ENCODE data around the gene HYPK.

GRCh38 chr15:43777267-43777914, 23.0 kb upstream of the HYPK start:
- TF ChIP-seq POLR2A (IDR thresholded peaks at IDR 0.05; ENCODE audit: low read length) = peak; percentile 78
- no peak for TF ChIP-seq GATA1 (IDR thresholded peaks at IDR 0.05; ENCODE audit: low read depth, low read length)

All from erythroblast (primary cell).